Measurements from ENCODE around the gene MED28.
"Not testable (repeated sequence)": the region's sequence is repeated elsewhere in the genome, so short reads cannot be mapped to it uniquely, and the experiment has no call there.

Gene MED28

GRCh38 chr4:17614416-17615299 lies at the start of gene MED28:
Gene MED28, plus strand, starts transcription at chr4:17614641. Its CDS starts 14 bp downstream, at chr4:17614655.
- Mint-ChIP-seq H3K27ac (peak within 1 kb of the TSS; percentile 94), H3K27me3 (no peaks in the 10 kb centered on the region), H3K9me3 (no peaks in the 10 kb centered on the region), H3K4me3 (peak within 1 kb of the TSS; percentile 91), H3K4me1 (peaks cover 22 to 37% of the 10 kb centered on the region in 2 donors), H3K36me3 (peaks cover 23 to 24% of the 10 kb centered on the region in 2 donors)
- DNase-seq: peak; percentile 92
- peak; percentile 88 to 97 for ATAC-seq (replicated peaks)

GRCh38 chr4:17565846-17566245 lies 48.6 kb upstream of the MED28 start:
- peaks cover 4 to 8% of the 10 kb centered on the region in 2 donors for H3K27me3 Mint-ChIP-seq
- no peaks in the 10 kb centered on the region for H3K9me3 Mint-ChIP-seq
- ATAC-seq (replicated peaks): no peak
- no peak overlapping the region for H3K27ac Mint-ChIP-seq
- no peak for DNase-seq
- H3K36me3 Mint-ChIP-seq: no peaks in the 10 kb centered on the region
- H3K4me3 Mint-ChIP-seq: no peak overlapping the region
- H3K4me1 Mint-ChIP-seq: peaks cover 0 to 1% of the 10 kb centered on the region in 2 donors

- Mint-ChIP-seq H3K4me3 (no peak overlapping the region), H3K36me3 (no peaks in the 10 kb centered on the region), H3K27ac (no peak overlapping the region), H3K4me1 (no peaks in the 10 kb centered on the region), H3K9me3 (no peaks in the 10 kb centered on the region), H3K27me3 (peaks cover 4% of the 10 kb centered on the region in 2 donors)
- ATAC-seq (replicated peaks) (no peak), DNase-seq (no peak)
These were observed 47.2 kb upstream of the MED28 start for GRCh38 chr4:17567271-17567670.

GRCh38 chr4:17574206-17574605 lies 40.2 kb upstream of the MED28 start:
- Mint-ChIP-seq H3K36me3 (peaks cover 4 to 6% of the 10 kb centered on the region in 2 donors), H3K27ac (no peak overlapping the region), H3K9me3 (no peaks in the 10 kb centered on the region), H3K4me1 (peaks cover 12 to 26% of the 10 kb centered on the region in 2 donors), H3K4me3 (no peak overlapping the region), H3K27me3 (no peaks in the 10 kb centered on the region)
- ATAC-seq (replicated peaks) (no peak), DNase-seq (no peak)

GRCh38 chr4:17575177-17575576 lies 39.3 kb upstream of the MED28 start:
- H3K27ac Mint-ChIP-seq; H3K36me3 Mint-ChIP-seq; H3K4me3 Mint-ChIP-seq; DNase-seq; H3K27me3 Mint-ChIP-seq; ATAC-seq (replicated peaks); H3K9me3 Mint-ChIP-seq: not testable (repeated sequence)
- peaks cover 12 to 28% of the 10 kb centered on the region in 2 donors for H3K4me1 Mint-ChIP-seq

- peak within 1 kb of the TSS; percentile 96 to 99 for H3K4me3 Mint-ChIP-seq
- no peaks in the 10 kb centered on the region for H3K9me3 Mint-ChIP-seq
- ATAC-seq (replicated peaks) (peak; percentile 85 to 93), DNase-seq (peak; percentile 96)
- H3K27me3 Mint-ChIP-seq: no peaks in the 10 kb centered on the region
- peaks cover 12 to 15% of the 10 kb centered on the region in 2 donors for H3K36me3 Mint-ChIP-seq
- H3K4me1 Mint-ChIP-seq: peaks cover 12 to 28% of the 10 kb centered on the region in 2 donors
- H3K27ac Mint-ChIP-seq: peak within 1 kb of the TSS; percentile 98
These were observed 37.3 kb upstream of the MED28 start, which contains the start of gene LAP3 for GRCh38 chr4:17576932-17577664. Gene LAP3, plus strand, starts transcription at chr4:17577198. Its CDS starts 268 bp downstream, at chr4:17577466.

GRCh38 chr4:17577665-17578481 lies 36.6 kb upstream of the MED28 start:
- H3K36me3 Mint-ChIP-seq: peaks cover 12 to 15% of the 10 kb centered on the region in 2 donors

GRCh38 chr4:17578482-17578891 lies 36.0 kb upstream of the MED28 start:
- Mint-ChIP-seq H3K36me3 (peaks cover 18% of the 10 kb centered on the region in 2 donors), H3K27me3 (no peaks in the 10 kb centered on the region), H3K27ac (peak overlapping the region; percentile 98), H3K4me1 (peaks cover 12 to 28% of the 10 kb centered on the region in 2 donors), H3K9me3 (no peaks in the 10 kb centered on the region), H3K4me3 (peak overlapping the region; percentile 96 to 99)
- DNase-seq: no peak
- ATAC-seq (replicated peaks): peak; percentile 12 to 38

More at GRCh38 chr4:17577665-17578481, 36.6 kb upstream of the MED28 start:
- no peaks in the 10 kb centered on the region for H3K27me3 Mint-ChIP-seq
- peaks cover 12 to 28% of the 10 kb centered on the region in 2 donors for H3K4me1 Mint-ChIP-seq
- DNase-seq (no peak), ATAC-seq (replicated peaks) (peak; percentile 37 to 40)
- H3K9me3 Mint-ChIP-seq: no peaks in the 10 kb centered on the region
- peak overlapping the region; percentile 96 to 99 for H3K4me3 Mint-ChIP-seq
- peak overlapping the region; percentile 98 for H3K27ac Mint-ChIP-seq

GRCh38 chr4:17580969-17581368 lies 33.5 kb upstream of the MED28 start:
- DNase-seq (no peak), ATAC-seq (replicated peaks) (no peak)
- Mint-ChIP-seq H3K9me3 (no peaks in the 10 kb centered on the region), H3K4me3 (no peak overlapping the region), H3K36me3 (peaks cover 38 to 39% of the 10 kb centered on the region in 2 donors), H3K27me3 (no peaks in the 10 kb centered on the region), H3K27ac (no peak overlapping the region), H3K4me1 (peaks cover 12 to 28% of the 10 kb centered on the region in 2 donors)

GRCh38 chr4:17583276-17583675 lies 31.2 kb upstream of the MED28 start:
- DNase-seq: no peak
- Mint-ChIP-seq H3K27ac (no peak overlapping the region), H3K27me3 (no peaks in the 10 kb centered on the region), H3K4me1 (peaks cover 7 to 11% of the 10 kb centered on the region in 2 donors), H3K36me3 (peaks cover 51 to 57% of the 10 kb centered on the region in 2 donors), H3K9me3 (no peaks in the 10 kb centered on the region), H3K4me3 (no peak overlapping the region)
- ATAC-seq (replicated peaks): no peak

GRCh38 chr4:17583941-17584340 lies 30.5 kb upstream of the MED28 start:
- no peaks in the 10 kb centered on the region for H3K9me3 Mint-ChIP-seq
- DNase-seq: no peak
- no peaks in the 10 kb centered on the region for H3K27me3 Mint-ChIP-seq
- H3K36me3 Mint-ChIP-seq: peaks cover 56 to 60% of the 10 kb centered on the region in 2 donors
- H3K27ac Mint-ChIP-seq: no peak overlapping the region
- H3K4me3 Mint-ChIP-seq: no peak overlapping the region
- peaks cover under 1 to 5% of the 10 kb centered on the region in 2 donors for H3K4me1 Mint-ChIP-seq
- ATAC-seq (replicated peaks): no peak

- ATAC-seq (replicated peaks) (no peak), DNase-seq (no peak)
- no peak overlapping the region for H3K27ac Mint-ChIP-seq
- peaks cover 57 to 66% of the 10 kb centered on the region in 2 donors for H3K36me3 Mint-ChIP-seq
- no peaks in the 10 kb centered on the region for H3K27me3 Mint-ChIP-seq
- no peak overlapping the region for H3K4me3 Mint-ChIP-seq
- no peaks in the 10 kb centered on the region for H3K4me1 Mint-ChIP-seq
- no peaks in the 10 kb centered on the region for H3K9me3 Mint-ChIP-seq
These were observed 29.8 kb upstream of the MED28 start for GRCh38 chr4:17584521-17585213.

- ATAC-seq (replicated peaks): no peak
- peaks cover 5 to 7% of the 10 kb centered on the region in 2 donors for H3K4me1 Mint-ChIP-seq
- no peaks in the 10 kb centered on the region for H3K9me3 Mint-ChIP-seq
- peaks cover 61 to 70% of the 10 kb centered on the region in 2 donors for H3K36me3 Mint-ChIP-seq
- H3K27ac Mint-ChIP-seq: no peak overlapping the region
- no peaks in the 10 kb centered on the region for H3K27me3 Mint-ChIP-seq
- no peak for DNase-seq
- no peak overlapping the region for H3K4me3 Mint-ChIP-seq
These were observed 27.2 kb upstream of the MED28 start for GRCh38 chr4:17587094-17587822.
